Testis (tissue), 2 donors: ENCODE data around the gene CDC42SE1.
"Not testable (repeated sequence)": the region's sequence is repeated elsewhere in the genome, so short reads cannot be mapped to it uniquely, and the experiment has no call there.

Experiments
- CTCF ChIP-seq, 3 experiments: fragments of 450-650 bp in 2 of 3; fragments of 200-600 bp in 1 of 3; sonication (generic) in 1 of 3; IDR thresholded peaks; one replicate each; pipeline ENCODE4 v1.5.1; 2016 to 2019; ENCODE audit warnings: antibody characterized with exemption in 3 of 3, mild to moderate bottlenecking in 2 of 3, moderate library complexity in 1 of 3
- POLR2A ChIP-seq: fragments of 450-650 bp; IDR thresholded peaks from one replicate; pipeline ENCODE4 v1.6.1; 2017; ENCODE audit warnings: antibody characterized with exemption, mild to moderate bottlenecking, moderate library complexity

- not testable (repeated sequence) for TF ChIP-seq CTCF (IDR thresholded peaks at IDR 0.05); POLR2A
Measured at GRCh38 chr1:151097426-151097825, 38.0 kb upstream of the CDC42SE1 start.
